Suppressor macrophage treated with lipopolysaccharide for 4 hours (primary cell): ENCODE results near the gene EFL1.
"Not testable (repeated sequence)": the region's sequence is repeated elsewhere in the genome, so short reads cannot be mapped to it uniquely, and the experiment has no call there.

Source experiments
- DNase-seq: peaks from one replicate; pipeline ENCODE4 v3.0.0-alpha.2; 2020

Gene EFL1

GRCh38 chr15:82195818-82196217 lies 66.7 kb downstream of the EFL1 start:
- DNase-seq = not testable (repeated sequence)

- DNase-seq = not testable (repeated sequence)
Observed at GRCh38 chr15:82194488-82194887, 68.0 kb downstream of the EFL1 start.

DNA sequence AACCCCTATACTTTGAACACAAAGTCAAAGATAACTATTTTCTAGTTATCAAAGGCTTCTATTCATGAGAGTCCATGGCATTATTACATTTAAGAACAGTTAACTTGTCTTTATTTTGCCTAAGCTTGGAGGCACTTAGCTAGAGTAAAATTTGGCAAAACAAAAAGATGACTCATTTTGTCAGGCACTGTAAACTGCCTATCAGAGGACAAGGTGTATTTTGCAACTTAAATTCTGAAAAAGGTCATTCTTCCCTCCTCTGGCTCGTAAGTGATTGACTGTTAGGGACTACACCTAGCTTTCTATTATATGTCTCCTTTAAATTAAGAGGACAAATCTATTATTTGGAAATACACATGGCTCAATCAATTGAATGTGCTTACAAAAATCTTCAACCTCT lies 69.1 kb downstream of the EFL1 start:
- DNase-seq = not testable (repeated sequence)

GRCh38 chr15:82192394-82192793 lies 70.1 kb downstream of the EFL1 start:
- DNase-seq = not testable (repeated sequence)

GRCh38 chr15:82186719-82187406 lies 75.7 kb downstream of the EFL1 start:
- peak; percentile 80 for DNase-seq

DNA sequence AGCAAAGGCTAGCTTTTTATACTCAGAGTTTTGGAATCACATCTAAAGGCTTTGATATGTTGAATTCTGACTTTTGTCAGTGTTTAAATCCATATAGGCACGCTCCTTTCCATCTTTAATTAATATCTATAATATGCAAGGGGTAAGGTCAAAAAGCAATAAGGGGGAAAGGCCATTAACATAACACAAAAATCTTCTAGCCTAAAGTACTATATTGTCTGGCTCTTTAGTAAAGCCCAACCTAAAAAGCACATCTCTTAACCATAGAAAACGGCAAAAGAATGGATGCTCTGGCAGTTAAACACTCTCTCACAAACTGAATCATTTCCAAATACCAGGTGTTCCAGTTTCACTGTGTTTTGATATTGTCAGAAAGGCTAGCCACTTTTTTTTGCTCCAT lies 76.4 kb downstream of the EFL1 start:
- DNase-seq = no peak

GRCh38 chr15:82184776-82185175 lies 77.8 kb downstream of the EFL1 start:
- no peak for DNase-seq

GRCh38 chr15:82184355-82184754 lies 78.2 kb downstream of the EFL1 start:
- DNase-seq = no peak

- no peak for DNase-seq
Observed at GRCh38 chr15:82183121-82184031, 79.2 kb downstream of the EFL1 start.

- no peak for DNase-seq
Observed at GRCh38 chr15:82181371-82181770, 81.2 kb downstream of the EFL1 start.

- no peak for DNase-seq
Observed at GRCh38 chr15:82178061-82178460, 84.5 kb downstream of the EFL1 start.

GRCh38 chr15:82177291-82178010 lies 85.1 kb downstream of the EFL1 start:
- DNase-seq = no peak

DNA sequence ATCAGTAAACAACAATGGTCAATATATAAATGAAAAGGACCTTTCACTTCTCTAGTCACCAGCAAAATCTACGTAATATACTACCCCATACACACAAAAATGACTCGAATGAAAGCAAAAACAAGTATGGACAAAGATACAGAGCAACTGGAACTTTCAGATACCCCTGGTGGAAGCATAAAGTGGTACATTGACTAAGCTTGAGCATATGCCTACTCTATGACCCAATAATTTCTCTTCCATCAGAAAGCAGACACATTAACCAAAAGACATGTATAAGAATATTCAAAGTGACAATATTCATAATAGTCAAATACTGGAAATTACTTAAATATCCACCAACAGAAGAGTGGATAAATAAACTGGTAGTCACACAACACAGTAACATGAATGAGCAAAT lies 86.0 kb downstream of the EFL1 start:
- no peak for DNase-seq

- DNase-seq = no peak
Observed at GRCh38 chr15:82174471-82175235, 87.9 kb downstream of the EFL1 start.

DNA sequence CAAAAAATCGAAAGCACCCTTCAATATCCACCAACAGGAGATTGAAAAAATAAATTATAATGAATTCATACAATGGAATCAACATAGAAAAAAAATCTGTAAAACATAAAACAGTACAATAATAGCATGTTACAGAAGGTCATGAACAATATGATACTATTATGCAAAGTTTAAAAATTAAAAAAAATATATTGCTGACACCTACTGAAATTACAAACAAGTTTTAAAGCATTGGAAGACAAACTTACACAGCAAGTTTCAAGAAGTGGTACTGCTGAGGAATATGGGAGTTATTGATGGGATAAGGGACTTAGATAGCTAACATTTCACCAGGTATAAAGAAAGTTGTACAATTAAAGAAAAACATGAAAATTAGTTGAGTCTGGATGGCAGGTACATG lies 89.4 kb downstream of the EFL1 start:
- no peak for DNase-seq

DNA sequence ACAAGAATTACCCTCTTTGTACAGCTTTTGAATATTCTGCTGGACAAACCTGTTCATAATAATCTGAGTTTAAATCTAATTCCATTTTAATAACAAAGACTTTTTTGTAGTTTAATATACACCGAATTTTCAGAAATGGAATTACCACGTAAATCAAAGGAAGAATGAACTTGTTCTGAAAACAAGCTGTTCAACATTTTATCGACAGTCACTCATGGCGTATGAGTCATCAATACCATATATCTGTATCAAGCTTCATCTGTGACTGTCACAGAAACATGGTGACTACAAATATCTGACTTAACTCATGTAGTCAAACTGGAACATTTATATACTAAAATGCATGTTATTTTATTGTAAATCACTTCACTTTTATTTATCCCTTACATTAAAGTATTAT lies 90.0 kb downstream of the EFL1 start:
- no peak for DNase-seq

DNA sequence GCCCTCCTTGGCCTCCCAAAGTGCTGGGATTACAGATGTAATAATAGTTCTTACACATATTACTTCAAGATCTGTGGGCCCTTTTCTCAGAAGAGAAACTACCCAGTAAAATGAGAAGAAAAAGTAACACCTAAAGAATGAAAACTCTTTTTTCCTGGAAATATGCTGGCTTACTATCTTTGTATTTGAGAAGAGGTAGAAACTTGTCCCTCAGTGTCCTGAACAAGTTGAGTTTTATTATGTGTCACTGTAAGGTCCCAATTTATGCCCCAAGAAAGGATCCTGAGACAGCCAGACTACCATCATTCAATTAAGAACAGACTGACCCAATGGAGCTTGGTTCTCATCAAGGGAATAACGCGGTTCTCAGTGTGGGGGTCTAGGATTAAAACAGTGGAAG lies 93.8 kb downstream of the EFL1 start:
- no peak for DNase-seq

GRCh38 chr15:82168296-82168695 lies 94.2 kb downstream of the EFL1 start:
- DNase-seq = no peak

- no peak for DNase-seq
Observed at GRCh38 chr15:82165948-82166376, 96.6 kb downstream of the EFL1 start.

- DNase-seq = no peak
Observed at GRCh38 chr15:82159922-82160321, 102.6 kb downstream of the EFL1 start.

- no peak for DNase-seq
Observed at GRCh38 chr15:82158811-82159210, 103.7 kb downstream of the EFL1 start.

DNA sequence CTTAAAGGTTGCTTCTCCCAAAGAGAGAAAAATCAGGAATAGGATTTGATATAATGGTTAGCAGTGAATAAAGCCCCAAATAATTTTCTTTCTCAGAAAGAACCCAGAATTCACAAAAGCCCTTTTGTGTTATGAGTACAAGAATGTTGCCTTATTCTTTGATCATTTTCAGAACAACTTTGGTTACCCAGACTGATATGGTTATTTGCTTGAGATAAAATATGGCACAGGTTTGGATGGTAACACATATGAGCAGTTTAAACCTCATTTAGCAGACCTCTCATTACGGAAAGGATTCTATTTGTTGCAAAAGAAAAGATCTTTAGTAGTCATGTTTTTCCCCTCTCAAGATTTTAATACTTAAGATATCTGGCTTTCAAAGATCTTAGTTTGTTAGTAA lies 111.9 kb downstream of the EFL1 start:
- no peak for DNase-seq

- no peak for DNase-seq
Observed at GRCh38 chr15:82146990-82147461, 115.5 kb downstream of the EFL1 start.
